T47D (cell line): Measurements from ENCODE around the gene LGR6.
"Not testable (repeated sequence)": the region's sequence is repeated elsewhere in the genome, so short reads cannot be mapped to it uniquely, and the experiment has no call there.

Experiments
- DNase-seq, 2 experiments: peaks; one replicate each; pipeline versions ENCODE4 v3.0.0 to v3.0.0-alpha.2; 2011 to 2012; ENCODE audit warnings: low read depth in 1 of 2, low spot score in 1 of 2
- JUND ChIP-seq: IDR thresholded peaks from 2 replicates; pipeline ENCODE4 v1.6.1; 2012; ENCODE audit warnings: low read depth
- in situ Hi-C: cut with HindIII; loops from 2 replicates; pipeline ENCODE4 v1.10.0; 2016; ENCODE audit warnings: low sequenced_read_pairs, low pct_unique_long_range_greater_than_20kb

LGR6 gene

DNA sequence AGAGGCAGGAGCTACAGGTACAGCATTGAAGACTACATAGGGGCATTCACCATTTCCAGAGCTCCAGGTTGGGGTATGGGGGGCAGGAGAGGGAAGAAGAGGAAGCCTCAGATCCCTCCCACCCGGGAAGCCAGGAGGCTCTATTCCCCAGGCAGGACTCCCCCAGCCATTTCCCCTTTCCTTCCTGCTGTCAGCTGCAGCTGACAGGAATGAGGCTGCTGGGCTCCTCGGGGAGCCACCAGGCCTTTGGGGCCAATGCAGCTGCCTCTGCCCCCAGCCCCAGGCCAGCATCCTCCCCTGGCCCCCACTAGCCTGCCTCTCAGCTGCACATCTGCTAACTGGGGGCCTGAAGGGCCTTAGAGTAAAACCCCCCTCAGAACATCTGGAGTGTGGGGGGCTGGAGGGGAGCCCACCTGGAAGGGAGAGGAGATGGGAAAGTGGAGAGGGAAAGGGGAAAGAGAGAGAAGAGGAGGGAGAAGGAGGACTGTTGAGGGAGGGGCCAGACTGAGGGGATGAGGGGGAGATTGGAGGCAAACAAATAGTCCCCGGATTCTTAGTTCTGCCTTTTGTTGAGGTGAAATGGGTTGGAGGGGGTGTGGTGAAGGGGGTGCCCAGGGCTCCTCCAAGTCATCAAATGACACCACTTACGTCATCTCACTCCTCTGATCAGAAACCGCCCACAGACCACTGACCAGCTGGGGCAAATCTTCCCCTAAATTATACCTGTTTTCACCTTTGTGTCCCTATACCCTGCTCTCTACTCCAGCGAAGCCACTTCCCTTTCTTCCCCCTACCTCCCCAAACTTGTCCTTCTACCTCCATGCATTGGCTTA lies 58.0 kb downstream of the LGR6 start:
- in situ Hi-C loops, result no loop called here
- TF ChIP-seq JUND, result no peak
- no peak for DNase-seq

GRCh38 chr1:202252271-202252670 lies 58.7 kb downstream of the LGR6 start:
- DNase-seq, result no peak
- in situ Hi-C loops, result no loop called here
- no peak for TF ChIP-seq JUND

GRCh38 chr1:202254454-202255252 lies 61.1 kb downstream of the LGR6 start:
- no peak for TF ChIP-seq JUND
- DNase-seq, result peak in 1 of 2 experiments; percentile 49
- in situ Hi-C loops, result no loop called here

DNA sequence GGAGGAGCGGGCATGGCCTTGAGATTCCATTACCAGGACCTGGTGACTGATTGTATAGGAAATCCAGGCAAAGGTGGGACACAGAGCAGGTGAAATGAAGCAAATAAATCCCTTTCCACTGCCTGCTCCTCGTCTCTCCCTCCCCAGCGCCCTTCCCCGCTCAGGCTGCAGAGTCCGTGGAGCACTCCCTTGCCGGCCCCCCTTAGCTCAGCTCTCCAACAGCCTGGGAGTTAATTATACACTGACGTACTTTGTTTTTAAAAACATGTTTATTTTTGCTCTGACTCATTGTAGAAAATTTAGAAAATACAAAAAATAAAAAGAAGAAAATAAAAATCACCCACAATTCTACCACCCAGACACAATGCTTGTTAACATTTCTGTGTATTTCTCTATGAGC lies 61.7 kb downstream of the LGR6 start:
- no peak for TF ChIP-seq JUND
- in situ Hi-C loops, result no loop called here
- no peak for DNase-seq

DNA sequence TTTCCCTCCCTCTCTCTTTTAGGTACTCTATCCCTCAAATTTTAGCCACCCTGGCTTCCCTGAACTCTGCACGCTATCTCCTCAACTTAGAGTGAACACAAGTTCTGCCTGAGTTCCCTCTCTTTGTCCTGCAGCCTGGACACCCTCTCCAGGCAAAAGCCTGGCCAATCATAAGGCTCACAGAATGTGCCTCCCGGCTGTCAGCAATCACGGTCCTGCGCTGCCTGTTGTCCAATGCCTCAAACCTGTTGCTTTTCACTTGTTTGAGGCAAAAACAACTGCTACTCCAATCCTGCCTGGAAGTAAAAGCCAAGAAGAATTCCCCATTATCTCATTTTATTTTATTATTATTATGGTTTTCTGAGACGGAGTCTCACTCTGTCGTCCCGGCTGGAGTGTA lies 66.1 kb downstream of the LGR6 start:
- no peak for TF ChIP-seq JUND
- in situ Hi-C loops, result no loop called here
- DNase-seq, result no peak

DNA sequence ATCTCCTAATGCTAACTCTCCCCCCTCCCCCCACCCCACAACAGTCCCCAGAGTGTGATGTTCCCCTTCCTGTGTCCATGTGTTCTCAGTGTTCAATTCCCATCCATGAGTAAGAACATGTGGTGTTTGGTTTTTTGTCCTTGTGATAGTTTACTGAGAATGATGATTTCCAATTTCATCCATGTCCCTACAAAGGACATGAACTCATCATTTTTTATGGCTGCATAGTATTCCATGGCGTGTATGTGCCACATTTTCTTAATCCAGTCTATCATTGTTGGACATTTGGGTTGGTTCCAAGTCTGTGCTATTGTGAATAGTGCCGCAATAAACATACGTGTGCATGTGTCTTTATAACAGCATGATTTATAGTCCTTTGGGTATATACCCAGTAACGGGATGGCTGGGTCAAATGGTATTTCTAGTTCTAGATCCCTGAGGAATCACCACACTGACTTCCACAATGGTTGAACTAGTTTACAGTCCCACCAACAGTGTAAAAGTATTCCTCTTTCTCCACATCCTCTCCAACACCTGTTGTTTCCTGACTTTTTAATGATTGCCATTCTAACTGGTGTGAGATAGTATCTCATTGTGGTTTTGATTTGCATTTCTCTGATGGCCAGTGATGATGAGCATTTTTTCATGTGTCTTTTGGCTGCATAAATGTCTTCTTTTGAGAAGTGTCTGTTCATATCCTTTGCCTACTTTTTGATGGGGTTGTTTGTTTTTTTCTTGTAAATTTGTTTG lies 67.8 kb downstream of the LGR6 start:
- in situ Hi-C loops, DNase-seq: not testable (repeated sequence)

DNA sequence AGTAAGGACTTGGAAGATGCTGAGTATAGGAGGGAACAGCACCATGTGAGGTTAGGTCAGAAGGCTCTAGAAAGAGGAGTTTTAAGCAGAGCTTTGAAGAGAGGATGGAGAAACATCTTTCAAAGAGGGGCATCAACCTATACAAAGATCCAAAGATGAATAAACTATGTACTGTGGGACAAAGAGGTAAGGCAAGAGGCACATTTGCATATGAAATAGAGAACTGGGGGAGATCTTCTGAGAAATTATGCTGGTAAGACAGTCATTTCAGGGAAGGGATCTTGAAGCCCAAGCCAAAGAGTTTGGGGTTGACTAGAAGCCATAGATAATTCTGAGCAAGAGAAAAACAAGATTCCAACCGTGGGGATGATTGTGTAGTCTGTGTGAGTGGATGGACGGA lies 70.0 kb downstream of the LGR6 start:
- DNase-seq, result no peak
- no peak for TF ChIP-seq JUND
- in situ Hi-C loops, result no loop called here

GRCh38 chr1:202264300-202264699 lies 70.7 kb downstream of the LGR6 start:
- DNase-seq, result no peak
- in situ Hi-C loops, result no loop called here
- TF ChIP-seq JUND, result no peak

DNA sequence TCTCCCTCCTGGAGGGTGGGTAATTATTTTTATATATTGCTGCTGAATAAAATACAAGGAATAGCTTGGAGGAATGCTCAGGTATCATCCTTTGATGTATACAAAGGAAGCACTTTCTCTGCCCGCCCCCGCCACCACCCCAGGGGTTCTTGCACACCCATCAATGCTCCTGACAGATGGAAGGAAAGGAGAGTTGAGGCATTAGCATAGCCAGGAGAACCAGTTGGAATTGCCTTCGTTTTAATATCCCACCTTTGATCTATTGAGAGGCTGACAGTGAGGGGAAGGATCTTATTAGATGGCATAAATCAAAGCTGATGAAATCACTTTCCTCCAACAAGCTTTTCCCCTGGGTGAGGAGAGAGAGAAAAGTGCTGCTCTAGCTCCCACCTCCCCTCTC lies 71.1 kb downstream of the LGR6 start:
- in situ Hi-C loops, result no loop called here
- TF ChIP-seq JUND, result no peak

GRCh38 chr1:202266061-202266765 lies 72.6 kb downstream of the LGR6 start:
- in situ Hi-C loops, result no loop called here
- TF ChIP-seq JUND, result no peak
- no peak for DNase-seq

More for the DNA sequence above, 71.1 kb downstream of the LGR6 start:
- DNase-seq, result no peak

GRCh38 chr1:202268032-202268431 lies 74.4 kb downstream of the LGR6 start:
- in situ Hi-C loops, result no loop called here
- no peak for TF ChIP-seq JUND
- peak in 1 of 2 experiments; percentile 33 for DNase-seq

DNA sequence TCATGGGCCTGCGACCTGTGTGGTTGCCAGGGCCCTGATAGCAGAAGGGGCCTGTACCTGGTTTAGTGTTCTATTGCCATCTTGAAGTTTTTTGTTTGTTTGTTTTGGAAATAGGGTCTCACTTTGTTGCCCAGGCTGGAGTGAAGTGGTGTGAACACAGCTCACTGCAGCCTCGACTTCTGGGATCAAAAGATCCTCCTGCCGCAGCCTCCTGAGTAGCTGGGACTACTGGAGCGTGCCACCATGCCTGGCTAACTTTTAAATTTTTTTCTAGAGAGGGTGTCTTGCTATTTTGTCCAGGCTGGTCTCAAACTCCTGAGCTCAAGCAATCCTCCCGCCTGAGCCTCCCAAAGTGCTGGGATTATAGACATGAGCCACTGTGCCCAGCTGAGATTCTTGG lies 75.2 kb downstream of the LGR6 start:
- in situ Hi-C loops, result no loop called here
- DNase-seq, result no peak
- TF ChIP-seq JUND, result no peak

DNA sequence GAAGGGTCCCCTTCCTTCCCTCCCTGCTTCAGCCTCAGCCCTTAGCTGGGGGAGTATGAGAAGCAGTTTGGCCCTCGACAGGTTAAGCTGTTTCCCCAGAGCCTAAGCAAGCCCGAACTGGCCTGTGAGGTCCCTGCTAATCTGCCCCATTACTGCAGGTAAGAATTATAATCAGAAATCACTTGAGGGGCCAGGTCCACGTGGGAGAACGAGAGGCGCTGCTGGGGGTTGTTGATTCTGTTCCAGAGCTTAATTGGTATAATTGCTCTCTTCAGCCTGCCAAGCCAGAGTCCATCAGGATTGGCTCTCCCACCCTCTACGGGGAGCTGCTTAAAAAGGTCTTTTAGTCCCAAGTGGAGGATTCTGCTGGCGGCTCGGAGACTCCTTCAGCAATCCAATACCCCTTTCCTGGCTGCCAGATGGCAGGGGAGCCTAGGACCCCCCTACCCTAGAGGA lies 77.3 kb downstream of the LGR6 start:
- in situ Hi-C loops, result no loop called here
- no peak for DNase-seq
- TF ChIP-seq JUND, result no peak
